Ureter (tissue), 1 donor: ENCODE measurements around the gene LAMA5. TPM values are rescaled to one million over a fixed set of nuclear protein-coding genes. Genes with fewer than 3 reads are reported as not detected.

Source experiments
- DNase-seq: peaks from one replicate; pipeline ENCODE4 v3.0.0-alpha.2; 2020; ENCODE audit warnings: low spot score
- total RNA-seq: library from RNA; stranded (reverse); gene quantifications from one replicate; pipeline ENCODE4 v1.2.4, GENCODE V29; 2023
- donor health status: DM: yes; HTN: yes; CAD: no.

Gene LAMA5
- total RNA-seq, 1 donor from 2014 or later: 433 TPM

- DNase-seq: no peak
Observed at GRCh38 chr20:62305149-62305764, 61.9 kb downstream of the LAMA5 start.

- no peak for DNase-seq
Observed at GRCh38 chr20:62304331-62305148, 62.6 kb downstream of the LAMA5 start.

- DNase-seq: no peak
Observed at GRCh38 chr20:62303340-62304226, 63.5 kb downstream of the LAMA5 start.

GRCh38 chr20:62303062-62303339, 64.1 kb downstream of the LAMA5 start:
- no peak for DNase-seq

- DNase-seq: peak; percentile 96
Observed at GRCh38 chr20:62302341-62303061, 64.6 kb downstream of the LAMA5 start, which contains the start of gene ADRM1. ADRM1 (plus strand) TSS chr20:62302997; CDS start chr20:62303569, 572 bp downstream.

GRCh38 chr20:62301773-62302340, 65.3 kb downstream of the LAMA5 start:
- peak; percentile 94 for DNase-seq

GRCh38 chr20:62301111-62301668, 65.9 kb downstream of the LAMA5 start:
- DNase-seq: no peak

GRCh38 chr20:62300319-62300718, 66.8 kb downstream of the LAMA5 start:
- no peak for DNase-seq

GRCh38 chr20:62299666-62300236, 67.4 kb downstream of the LAMA5 start:
- DNase-seq: no peak

- no peak for DNase-seq
Observed at GRCh38 chr20:62298577-62299249, 68.4 kb downstream of the LAMA5 start.

- DNase-seq: no peak
Observed at GRCh38 chr20:62297449-62298227, 69.5 kb downstream of the LAMA5 start.

- no peak for DNase-seq
Observed at GRCh38 chr20:62296724-62297448, 70.2 kb downstream of the LAMA5 start.

- DNase-seq: no peak
Observed at GRCh38 chr20:62294516-62294915, 72.6 kb downstream of the LAMA5 start.

GRCh38 chr20:62293946-62294345, 73.2 kb downstream of the LAMA5 start:
- DNase-seq: no peak

- DNase-seq: no peak
Observed at GRCh38 chr20:62293111-62293784, 73.9 kb downstream of the LAMA5 start.

GRCh38 chr20:62292108-62292507, 75.0 kb downstream of the LAMA5 start:
- no peak for DNase-seq

- DNase-seq: no peak
Observed at GRCh38 chr20:62291251-62292066, 75.7 kb downstream of the LAMA5 start.
